GM19328 (cell line): ENCODE data around the gene PMAIP1.
"Not testable (repeated sequence)": the region's sequence is repeated elsewhere in the genome, so short reads cannot be mapped to it uniquely, and the experiment has no call there.

ENCODE experiments used
- ATAC-seq: cut with Tn5 transposase; IDR thresholded peaks from one replicate; pipeline ENCODE4 v1.9.1; 2021; ENCODE audit warnings: mild to moderate bottlenecking, moderate library complexity; ENCODE audit not compliant: unreplicated experiment

The PMAIP1 gene

DNA sequence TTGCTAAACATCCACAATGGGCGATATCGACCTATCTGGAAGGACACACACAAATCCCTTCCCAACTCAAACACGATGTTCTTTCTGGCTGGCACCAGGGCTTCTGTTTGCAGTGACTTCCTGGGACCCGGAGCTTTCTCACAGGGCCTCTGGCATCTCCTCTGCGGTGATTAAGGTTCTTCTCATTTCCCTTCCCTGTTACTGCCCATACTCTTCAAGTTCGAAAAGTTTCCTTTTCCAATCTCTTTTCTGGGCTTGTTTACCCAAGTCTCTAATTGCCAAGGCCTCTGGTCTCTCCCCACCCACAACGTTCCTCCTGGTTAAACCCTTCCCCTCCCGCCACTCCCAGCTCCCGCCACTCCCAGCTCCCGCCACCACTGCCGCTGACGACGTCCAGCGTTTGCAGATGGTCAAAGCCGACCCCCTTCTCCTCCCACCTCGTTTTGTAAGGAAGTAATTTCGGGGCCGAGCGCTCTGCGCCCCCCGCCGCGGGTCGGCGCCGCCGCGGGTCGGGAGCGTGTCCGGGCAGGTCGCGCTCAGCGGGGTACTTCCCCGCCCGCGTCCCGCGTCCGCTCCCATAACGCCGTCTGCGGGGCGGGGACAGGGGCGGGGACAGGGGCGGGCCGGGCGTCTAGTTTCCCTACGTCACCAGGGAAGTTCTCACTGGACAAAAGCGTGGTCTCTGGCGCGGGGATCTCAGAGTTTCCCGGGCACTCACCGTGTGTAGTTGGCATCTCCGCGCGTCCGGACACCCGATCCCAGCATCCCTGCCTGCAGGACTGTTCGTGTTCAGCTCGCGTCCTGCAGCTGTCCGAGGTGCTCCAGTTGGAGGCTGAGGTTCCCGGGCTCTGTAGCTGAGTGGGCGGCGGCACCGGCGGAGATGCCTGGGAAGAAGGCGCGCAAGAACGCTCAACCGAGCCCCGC is at the start of gene PMAIP1:
Gene PMAIP1, plus strand, starts transcription at position 699 of the 924 bp plus-strand sequence. Its CDS starts 182 bp downstream, at position 881.
- peak; percentile 65 for ATAC-seq

- ATAC-seq, result no peak
Measured at GRCh38 chr18:59851784-59852399, 47.9 kb upstream of the PMAIP1 start.

- ATAC-seq, result no peak
Measured at GRCh38 chr18:59852548-59852947, 47.2 kb upstream of the PMAIP1 start.

GRCh38 chr18:59853380-59853779 is 46.4 kb upstream of the PMAIP1 start:
- no peak for ATAC-seq

GRCh38 chr18:59853988-59854387 is 45.8 kb upstream of the PMAIP1 start:
- ATAC-seq, result not testable (repeated sequence)

DNA sequence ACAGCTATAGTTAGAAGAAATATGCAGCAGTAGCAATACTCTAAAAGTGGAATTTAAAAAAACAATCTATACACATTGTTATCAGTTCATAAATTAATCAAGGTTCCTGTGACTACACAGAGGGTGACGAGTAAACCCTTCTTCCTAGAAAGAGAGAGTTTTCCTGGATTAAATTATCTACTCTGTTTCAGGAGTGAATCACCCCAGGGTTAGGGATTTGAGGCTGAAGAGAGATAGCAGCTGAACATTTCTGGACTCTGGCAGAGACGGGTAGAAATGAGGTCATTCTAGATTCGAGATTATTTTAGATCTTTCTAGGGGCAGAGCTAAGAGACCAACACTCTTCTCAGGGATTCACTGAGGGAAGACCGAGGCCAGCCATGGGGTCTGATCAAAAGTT is 38.8 kb upstream of the PMAIP1 start:
- no peak for ATAC-seq

DNA sequence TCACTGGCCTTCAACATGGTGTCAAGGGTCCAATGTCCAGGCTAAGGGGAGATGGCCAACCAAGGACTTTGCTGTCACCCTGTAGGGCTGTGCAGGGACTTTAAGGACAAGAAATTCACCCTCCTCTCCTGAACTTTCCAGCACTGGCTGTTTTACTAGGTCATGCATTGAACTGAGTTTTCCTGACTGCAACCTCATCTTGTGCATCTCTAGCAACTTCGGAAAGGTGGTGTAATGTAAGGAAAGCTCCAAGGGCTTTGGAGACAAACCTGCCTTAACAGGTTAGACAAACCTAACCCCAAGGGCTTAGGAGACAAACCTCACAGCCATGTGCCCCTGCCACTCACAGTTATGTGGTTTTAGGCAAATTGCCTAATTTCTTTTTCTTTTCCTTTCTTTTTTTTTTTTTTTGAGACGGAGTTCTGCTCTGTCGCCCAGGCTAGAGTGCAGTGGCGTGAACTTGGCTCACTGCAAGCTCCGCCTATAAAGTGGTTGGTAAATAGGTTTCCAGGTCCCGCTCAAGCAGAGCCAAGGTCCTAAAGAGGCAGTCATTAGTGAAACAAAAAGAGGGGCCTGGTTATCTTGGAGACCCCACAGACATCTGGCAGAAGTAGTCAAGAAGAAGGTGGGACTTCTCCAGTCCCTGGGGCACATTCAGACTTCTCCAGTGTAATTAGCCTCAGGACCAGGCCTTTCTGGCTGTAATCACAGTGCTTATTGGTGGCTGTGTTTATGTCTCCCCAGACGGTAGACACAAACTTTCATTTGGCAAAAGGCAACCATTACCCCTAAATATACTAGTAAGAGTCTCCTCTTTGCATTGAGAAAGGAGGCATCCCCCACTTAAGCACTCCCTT is 37.6 kb upstream of the PMAIP1 start:
- ATAC-seq, result peak; percentile 80

GRCh38 chr18:59865241-59865986 is 34.4 kb upstream of the PMAIP1 start:
- ATAC-seq, result no peak

- no peak for ATAC-seq
Measured at GRCh38 chr18:59866551-59867269, 33.1 kb upstream of the PMAIP1 start.

DNA sequence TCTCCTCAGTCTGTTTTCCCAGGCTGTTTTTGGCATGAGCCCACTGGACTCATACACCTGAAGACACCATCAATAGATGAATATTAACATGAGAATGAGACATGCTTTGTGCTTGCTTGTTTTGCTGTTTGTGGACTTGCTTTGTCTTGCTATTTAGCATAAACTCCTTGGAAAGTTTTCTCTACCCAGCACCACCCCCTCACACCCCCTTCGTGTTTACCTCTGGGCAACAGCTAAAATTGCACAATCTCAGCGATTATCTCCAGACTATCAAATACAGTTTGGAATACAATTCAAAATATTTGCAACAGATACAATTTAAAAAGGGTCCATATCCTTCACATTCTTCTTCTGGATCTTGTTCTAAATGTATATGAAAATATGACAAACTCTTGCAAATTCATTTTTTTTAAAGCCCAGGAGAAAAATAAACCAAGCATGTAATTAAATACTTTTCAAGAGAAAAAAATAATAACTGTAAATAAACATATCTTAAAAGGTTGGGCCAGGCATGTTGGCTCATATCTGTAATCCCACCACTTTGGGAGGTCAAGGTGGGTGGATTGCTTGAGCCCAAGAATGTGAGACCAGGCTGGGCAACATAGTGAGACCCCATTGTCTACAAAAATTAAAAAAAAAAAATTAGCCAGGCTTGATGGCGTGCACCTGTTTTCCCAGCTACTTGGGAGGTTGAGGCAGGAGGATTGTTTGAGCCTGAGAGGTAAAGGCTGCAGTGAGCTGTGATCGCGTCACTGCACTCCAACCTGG is 32.3 kb upstream of the PMAIP1 start:
- no peak for ATAC-seq

GRCh38 chr18:59870623-59871130 is 29.1 kb upstream of the PMAIP1 start:
- no peak for ATAC-seq

DNA sequence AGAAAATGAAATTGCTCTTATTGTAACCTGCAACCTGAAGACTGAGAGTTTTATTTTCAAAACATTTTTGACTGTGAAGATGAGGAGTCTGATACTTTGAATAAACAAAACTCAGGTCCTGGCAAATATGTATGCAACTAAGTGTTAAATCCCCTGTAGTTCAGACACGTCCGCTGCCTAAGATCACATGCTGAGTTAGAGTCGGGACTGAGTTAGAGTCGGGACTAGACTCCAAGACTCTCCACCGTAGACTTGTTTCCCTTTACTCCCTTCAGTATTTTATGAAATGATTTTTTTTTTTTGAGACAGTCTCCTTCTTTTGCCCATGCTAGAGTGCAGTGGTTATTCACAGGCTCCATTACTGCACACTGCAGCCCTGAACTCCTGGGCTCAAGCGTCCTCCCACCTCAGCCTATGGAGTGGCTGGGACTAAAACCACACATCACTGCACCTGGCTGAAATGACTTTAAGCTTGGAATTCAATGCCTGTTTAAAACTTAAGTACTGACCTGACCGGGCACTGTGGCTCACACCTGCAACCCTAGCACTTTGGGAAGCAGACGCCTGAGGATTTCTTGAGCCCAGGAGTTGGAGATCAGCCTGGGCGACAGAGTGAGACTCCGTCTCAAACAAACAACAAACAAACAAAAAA is 28.0 kb upstream of the PMAIP1 start:
- ATAC-seq, result no peak

- ATAC-seq, result no peak
Measured at GRCh38 chr18:59873641-59874040, 26.2 kb upstream of the PMAIP1 start.

- ATAC-seq, result no peak
Measured at GRCh38 chr18:59874166-59874565, 25.6 kb upstream of the PMAIP1 start.

DNA sequence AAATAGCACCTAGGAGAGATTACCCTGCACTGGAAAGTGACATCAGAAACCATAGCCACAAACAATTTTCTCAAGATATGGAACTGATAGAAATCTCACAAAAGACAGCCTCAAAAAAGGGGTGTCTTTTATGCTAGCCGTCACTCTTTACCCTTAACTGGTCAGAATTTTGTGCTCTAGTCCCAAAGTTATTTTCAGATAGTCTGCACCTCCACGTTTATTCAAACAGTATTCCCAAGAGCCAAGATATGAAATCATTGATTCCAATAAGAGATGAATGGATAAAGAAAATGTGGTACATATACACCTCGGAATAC is 23.5 kb upstream of the PMAIP1 start:
- ATAC-seq, result peak; percentile 71

DNA sequence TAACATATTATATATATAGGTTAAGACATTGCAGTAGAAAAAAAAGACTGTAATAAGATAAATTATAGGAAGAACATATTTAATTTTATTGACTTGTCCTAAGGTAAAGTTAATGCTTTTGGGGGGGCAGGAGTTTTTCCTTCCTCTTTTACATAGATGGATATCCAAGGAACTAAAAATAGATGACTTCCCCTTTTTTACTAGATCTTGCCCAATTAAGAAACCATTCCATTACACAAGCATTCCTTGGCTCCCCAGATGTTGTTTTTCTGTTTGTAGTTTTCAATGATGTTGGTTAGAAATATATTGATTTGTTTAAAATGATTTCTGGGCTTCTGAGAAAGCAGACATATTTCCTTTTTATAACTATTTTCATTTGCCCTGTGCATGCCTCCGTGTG is 22.4 kb upstream of the PMAIP1 start:
- ATAC-seq, result no peak

DNA sequence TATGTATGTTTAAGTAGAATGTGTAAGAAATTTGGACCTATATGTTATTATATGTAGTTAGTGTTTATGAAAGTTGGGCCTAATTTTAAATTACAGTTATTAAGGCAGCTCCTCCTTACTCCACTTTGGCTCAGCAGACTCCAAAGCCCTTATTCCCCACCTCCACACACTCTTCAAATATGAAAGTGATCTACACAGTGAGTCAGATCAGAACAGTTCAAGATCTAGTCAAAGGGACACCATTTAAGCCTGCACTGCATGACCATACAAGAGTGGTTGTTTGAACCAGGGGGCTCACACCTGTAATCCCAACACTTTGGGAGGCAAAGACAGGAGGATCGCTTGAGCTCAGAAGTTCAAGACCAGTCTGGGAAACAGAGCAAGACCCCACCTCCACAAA is 21.2 kb upstream of the PMAIP1 start:
- no peak for ATAC-seq
